ENCODE results near the gene STK17B.
A peak's percentile ranks its signal among the peaks of the same experiment; 100 is the strongest.

Gene STK17B

DNA sequence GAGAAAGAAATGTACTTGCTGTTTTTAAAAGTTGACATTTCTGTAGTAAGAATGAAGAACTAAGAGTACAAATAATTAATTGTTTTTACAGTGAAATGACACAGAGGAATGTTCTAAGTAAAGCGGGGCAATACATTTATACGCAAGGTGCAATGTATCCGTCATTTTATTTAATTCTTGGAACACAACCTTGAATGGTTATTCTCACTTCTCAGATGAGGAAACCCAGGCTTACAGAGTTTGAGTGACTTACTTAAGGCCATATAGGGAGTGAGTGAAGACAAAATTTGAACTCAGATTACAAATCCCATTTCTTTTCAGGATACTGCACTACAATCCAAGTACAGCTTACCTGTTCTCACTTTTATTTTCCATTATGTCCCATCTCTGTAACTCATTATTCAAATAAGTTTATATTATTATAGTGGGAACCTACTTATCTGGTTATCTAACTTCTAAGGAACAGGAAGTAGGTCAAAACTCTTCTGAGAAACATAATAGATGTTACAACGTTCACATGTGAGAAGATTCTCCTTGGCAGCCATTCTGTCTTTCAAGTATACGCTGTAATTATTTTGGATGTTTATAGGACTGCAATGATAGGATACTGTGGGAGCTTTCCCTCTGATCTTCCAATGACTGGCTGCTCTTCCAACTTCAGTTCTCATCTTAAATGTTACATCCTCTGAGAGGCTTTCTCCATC lies 12.3 kb upstream of the STK17B start:
- no peak for DNase-seq (ENCODE audit: low read depth)

DNA sequence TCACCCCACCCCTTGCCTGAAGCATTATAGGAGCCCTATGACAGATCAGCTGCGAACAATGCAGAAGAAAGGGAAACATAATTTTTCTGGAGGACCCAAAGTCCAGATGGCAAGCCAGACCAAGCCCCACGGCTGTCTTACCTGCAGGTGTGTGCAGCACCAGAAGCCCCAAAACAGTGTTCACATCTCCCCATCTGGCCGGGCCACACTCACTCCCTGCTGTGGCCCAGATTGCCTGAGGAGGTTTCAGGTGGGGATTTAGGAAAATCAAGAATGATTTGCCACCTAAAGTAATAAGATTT lies 11.7 kb upstream of the STK17B start:
- no peak for DNase-seq (ENCODE audit: low read depth)

DNA sequence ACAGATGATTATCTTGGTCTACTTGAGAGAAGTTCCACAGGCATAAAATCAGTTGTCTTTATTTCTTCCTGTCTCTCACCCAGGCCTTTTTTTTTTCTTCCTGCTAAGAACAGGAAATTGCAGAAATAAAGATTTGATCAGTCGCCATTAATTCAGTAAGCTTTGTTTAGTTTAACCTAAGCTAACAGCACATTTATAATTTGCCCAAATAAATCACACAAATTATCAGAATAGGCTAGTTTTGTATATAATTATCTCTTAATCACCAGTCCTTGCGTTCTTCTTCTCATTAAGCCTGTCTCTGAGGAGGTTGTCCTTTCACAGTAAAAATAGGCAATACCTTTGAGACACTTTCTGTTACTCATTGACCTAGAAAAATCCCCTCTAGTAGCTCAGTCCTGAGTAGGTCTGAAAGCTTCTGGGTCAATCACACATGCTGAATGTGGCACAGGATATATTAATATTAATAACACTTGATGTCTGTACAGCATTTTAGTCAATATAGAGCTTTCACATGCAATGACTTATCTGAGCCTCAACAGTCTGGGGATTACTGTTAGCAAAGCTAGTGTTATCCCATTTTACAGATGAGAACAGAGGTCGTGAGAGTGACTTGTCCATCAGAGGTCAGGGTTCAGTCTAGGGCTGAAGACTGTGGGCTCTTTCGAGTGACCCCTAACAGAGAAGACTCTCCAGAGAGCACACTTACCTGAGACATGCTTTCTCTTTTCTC lies 11.2 kb upstream of the STK17B start:
- no peak for DNase-seq (ENCODE audit: low read depth)

DNA sequence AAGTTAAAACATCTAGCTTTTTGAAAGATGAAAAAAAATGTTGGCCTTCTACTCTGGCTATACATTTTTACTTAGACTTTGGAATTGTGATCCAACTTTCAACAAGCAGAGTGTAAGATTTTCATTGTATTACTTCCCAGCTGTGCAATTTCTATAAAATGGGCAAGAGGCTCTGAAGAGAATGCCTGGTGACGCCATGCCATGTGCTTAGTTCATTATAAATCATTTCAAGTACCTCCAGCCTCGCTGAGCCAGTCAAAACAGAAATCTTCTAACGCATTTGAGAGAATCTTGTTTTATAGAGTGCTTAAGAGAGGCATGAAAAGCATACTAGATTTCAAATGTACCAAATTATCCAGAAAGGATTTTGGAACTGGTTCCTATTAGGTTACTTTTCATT lies 10.1 kb upstream of the STK17B start:
- DNase-seq (ENCODE audit: low read depth), result no peak

DNA sequence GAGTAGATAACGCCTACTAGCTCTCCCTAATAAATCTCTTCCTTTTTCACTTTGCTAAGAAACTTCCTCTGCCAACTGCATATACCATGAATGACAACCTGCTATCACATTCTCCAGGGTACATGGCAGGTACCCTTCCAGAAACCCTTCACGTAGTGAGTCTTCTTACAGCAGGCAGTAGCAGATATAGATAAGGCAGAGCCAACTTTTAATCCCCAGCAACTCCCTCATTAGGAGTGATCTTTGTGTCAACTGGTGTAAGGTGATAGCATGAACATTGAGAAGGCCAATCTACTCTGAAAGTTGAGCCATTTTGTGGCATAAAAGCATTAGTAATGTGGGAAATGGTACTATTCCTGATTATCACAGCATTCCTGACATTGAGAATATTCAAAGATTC lies 5.7 kb upstream of the STK17B start:
- no peak for DNase-seq (ENCODE audit: low read depth)

DNA sequence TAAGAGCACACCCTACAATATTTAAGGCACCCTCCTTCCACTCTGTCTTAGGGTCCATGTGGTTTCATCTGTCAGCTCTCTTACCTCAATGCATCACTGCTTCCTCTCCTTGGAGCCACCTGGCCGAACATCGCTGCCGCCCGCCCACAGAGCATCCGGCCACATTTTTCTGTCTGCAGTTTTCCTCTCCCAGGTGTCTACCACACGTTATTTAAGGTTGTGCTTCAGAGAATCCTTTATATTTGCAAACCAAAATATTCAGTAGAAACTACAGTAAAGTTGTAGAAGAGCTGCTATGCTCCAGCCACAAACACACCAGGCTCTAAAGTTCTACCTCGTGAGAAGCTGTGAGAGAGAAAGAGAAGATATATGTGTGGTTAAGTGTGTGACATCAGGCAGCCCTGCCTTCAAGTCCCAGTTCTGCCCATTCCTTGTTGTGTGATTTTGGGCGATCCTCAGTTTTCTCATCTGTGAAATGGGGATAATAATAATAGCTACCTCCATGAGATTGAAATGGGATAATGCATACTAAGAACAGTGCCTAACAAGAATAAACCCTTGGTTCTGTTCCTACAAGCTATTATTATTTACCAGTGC lies 4.9 kb upstream of the STK17B start:
- DNase-seq (ENCODE audit: low read depth), result peak; percentile 74

DNA sequence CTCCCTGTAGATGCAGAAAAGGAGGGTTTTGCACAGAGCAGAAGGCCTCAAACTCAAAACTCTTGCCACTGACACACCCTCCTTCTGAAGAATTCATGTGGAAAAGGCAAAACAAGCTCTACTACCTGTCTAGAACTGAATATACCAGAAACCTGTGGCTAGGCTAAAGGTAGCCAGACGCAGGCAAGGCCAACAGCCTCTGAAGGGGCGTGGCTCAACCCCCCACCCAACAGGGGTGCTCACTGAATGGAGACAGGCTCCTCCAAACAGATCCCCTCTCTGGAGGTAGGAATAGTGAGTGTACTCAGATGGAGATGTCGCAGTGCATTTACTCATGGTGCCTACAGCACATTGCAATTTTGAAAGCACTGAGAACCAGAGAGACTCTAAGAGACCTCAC lies 3.0 kb upstream of the STK17B start:
- no peak for DNase-seq (ENCODE audit: low read depth)

DNA sequence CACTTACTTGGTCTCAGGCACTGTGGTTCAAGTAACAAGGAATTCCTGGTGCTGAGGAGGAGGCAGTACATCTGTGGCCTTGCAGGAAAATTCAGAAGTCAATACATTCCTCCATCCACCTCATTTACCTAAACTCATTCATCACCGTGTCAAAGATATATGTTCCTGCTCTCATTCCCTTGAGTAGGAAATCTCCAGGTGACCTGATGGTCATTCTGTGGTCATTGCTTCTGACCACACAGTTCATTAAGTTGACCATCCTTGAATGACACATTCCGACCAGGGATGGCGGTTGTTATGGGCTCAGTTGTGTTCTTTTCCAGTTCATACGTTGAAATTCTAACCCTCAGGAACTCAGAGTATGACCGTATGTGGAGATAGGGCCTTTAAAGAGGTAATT lies 2.1 kb upstream of the STK17B start:
- no peak for DNase-seq (ENCODE audit: low read depth)

DNA sequence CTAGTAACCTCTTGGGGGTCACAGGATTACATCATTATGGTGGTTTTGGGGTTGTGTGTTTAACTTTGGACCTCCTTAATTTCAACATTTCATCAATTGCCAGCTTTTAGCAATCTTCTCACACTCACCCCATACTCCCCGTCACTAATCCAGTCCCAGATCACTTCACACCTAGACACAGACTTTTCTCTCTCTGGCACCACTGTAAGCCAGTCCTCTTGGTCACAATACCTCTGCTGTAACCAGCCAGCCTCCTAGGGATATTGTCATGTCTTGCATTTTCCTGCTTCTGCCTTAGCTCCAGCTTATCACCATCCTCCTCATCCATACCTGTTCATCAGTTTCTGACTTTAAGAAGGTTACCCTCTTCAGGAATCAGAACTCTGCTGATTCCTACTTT lies 1.6 kb upstream of the STK17B start:
- no peak for DNase-seq (ENCODE audit: low read depth)

DNA sequence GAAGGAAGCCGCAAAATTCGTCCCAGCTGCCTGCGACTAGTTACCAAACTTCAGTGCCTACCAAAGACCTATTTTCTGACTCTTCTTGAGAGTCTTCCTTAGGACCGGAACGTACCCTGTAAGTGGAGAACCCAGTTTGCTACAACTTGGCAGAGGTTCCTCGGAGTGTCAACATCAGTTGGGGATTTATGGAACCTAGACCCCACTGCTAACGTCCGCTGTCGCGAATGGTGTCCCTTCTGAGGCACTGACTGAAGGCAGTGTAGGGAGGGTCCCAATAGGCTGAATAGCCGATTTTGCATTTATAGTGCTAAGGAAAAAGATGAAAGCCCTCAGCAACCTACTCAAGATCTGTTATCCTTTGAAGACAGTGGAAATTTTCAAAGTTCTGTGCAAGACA lies 568 bp upstream of the STK17B start:
- DNase-seq (ENCODE audit: low read depth), result no peak

DNA sequence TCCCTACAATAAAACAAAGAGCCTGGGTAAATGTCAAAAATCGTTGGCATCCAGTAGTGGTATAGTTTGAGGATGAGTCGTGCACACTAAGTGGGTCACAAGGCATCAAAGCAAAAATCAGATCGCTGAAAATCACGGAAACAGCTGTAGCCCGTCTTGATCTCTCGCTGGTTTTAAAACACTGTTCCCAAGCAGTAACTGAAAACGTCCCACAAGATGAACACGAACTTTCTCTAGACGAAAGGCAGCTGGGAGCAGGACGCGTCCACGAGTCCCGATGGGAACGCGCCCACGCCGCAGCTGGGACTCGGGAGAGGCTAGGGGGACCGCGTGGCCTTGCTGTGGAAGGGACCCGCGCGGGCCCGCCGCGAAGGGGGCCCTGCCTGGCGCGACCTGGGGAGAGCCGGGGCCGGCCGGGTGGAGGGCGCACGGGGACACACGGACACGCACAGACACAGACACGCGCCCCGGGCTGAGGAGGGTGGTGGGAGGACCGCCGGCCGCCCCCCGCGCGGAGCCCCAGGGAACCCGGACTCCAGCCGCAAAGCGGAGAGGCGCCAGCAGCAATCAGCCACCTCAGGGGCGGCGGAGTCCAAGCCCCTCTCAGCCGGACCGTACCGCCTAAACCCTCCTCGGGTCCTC lies 651 bp downstream of the STK17B start:
- DNase-seq (ENCODE audit: low read depth), result no peak

DNA sequence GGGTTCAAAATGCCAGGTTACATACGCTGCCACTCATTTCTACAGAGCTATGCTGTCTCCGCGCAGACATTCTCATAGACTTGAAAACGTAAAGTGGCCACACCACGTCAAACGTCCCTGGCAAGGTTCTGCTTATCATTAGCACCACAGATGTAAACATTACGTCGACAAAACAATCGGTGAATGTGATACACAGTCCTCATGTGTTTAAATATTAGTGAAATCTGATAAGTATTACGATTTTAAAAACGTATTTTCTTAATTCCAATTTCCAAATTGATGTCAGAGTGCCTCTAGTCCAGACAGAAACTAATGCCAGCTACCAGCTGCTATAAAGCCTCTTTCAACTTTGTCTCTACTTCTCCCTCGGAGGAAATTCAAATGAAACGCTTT lies 1.2 kb downstream of the STK17B start:
- DNase-seq (ENCODE audit: low read depth), result no peak

DNA sequence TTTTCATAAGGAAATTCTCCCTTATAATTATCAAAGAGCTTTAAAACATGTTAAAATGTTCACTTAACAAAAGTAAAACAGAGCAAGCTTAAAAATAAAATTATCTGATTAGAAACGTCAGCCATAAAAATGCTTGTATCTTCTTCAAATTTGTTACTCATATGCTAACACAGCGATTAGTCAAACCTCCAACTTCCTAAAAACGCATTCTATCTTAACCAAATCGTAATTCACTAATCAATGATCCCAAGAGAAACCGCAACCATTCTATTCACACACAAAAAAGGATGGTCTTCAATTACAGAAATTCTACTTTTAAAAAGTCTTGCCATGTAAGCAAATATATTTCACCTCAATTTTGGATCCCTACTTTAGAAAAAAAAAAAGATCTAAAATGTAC lies 1.9 kb downstream of the STK17B start:
- no peak for DNase-seq (ENCODE audit: low read depth)

DNA sequence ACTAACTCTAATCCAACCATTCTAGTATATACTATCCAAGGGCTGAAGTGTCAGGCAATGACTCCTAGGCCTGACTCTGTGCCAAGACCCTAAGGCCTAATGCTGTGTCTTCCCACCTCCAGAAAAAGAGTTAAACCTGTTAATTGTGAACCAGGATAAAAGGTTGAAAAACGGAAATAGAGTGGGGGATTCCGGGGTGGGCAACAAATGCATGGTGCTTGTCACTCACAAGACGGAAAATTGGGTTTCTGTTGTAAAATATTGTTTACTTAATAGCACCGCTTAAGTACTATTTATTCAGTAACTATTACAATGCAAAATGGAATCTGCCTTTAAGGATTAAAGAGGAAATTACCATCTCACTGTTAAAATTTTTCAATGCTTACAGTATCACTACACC lies 3.2 kb downstream of the STK17B start:
- no peak for DNase-seq (ENCODE audit: low read depth)

DNA sequence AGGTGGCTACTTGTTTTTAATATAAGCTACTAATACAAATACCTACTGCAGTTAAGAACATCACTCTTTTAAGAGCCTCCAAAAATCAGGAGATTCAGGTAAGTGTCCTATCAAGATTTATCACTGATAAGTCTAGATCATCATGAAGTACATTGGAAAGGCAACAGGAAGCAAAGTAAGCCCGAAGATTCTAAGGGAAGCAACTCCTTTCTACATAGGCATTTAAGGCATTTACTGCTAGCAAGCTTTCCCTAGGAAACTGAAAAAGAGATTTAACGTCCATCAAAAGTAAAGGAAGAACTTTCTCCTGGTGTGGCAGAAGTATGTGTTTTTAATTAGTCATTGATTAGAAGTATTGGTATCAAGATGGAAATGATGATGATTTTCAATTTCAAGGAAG lies 3.7 kb downstream of the STK17B start:
- DNase-seq (ENCODE audit: low read depth), result no peak

DNA sequence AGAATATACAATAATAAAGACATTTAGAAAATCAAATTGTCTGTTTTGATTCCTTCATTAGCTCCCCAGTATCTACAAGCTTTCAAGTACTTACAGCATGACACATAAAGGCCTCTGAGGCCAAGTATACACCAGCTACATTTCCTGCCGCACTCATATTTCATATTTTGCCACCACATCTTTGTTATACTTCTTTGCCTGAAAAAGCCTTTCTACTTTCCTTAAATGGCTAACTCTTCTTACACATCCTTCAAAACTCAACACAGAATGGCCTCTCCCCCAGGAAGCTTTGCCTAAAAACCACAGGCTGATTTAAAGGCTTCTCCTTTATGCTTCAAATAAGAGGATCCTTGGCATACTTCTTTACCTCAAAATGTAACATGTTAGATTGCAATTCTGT lies 4.5 kb downstream of the STK17B start:
- DNase-seq (ENCODE audit: low read depth), result no peak

DNA sequence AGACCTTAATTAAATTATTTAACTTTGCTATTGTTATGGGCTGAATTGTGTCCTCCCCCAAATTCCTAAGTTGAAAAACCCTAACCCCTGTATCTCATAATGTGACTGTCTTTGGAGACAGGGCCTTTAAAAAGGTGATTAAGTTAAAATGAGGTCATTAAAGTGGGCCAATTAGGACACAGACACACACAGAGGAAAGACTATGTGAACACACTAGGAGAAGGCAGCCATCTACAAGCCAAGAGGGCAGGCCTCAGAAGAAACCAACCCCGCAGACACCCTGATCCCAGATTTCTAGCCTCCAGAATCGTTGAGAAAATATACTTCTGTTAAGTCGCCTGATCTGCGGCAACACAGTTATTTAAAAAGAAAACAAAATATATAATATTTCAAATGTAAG lies 6.4 kb downstream of the STK17B start:
- DNase-seq (ENCODE audit: low read depth), result no peak

DNA sequence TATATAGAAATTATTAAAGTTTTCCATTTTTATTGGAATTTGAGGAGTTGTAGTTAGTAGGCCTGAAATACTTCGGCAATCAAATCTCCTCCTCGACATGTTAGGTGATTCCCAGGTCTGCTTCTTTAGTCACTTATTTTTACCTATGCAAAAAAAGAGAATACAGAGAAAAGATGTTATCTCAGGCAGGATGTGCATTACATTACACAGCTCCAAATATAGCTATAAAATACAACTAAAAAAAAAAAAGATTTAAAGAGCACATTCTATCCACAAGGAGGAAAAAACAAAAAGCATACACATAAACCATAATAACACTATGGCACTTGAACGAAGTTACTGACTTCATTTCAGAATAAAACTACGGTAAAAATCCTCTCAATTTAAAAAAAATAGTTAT lies 8.1 kb downstream of the STK17B start:
- no peak for DNase-seq (ENCODE audit: low read depth)

DNA sequence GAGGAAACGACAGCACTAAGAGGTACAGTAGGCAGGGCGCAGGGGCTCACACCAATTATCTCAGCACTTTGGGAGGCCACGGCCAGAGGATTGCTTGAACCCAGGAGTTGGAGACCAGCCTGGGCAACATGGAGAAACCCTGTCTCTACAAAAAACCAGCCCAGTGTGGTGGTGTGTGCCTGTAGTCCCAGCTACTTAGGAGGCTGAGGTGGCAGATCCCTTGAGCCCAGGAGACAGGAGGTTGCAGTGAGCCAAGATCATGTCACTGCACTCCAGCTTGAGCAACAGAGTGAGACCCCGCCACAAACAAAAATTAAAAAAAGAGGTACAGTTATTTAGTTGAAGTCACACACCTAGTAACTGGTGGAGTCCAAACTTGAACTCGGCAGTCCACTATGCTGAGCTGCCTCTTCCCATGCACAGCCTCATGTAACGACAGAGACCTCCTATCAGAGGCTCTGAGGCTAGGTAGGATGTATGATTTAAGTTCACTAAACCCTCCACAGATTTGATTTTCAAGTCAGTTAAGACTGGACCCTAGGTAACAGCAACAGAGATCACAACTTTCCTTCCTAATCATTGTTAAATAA lies 8.7 kb downstream of the STK17B start:
- DNase-seq (ENCODE audit: low read depth), result no peak

DNA sequence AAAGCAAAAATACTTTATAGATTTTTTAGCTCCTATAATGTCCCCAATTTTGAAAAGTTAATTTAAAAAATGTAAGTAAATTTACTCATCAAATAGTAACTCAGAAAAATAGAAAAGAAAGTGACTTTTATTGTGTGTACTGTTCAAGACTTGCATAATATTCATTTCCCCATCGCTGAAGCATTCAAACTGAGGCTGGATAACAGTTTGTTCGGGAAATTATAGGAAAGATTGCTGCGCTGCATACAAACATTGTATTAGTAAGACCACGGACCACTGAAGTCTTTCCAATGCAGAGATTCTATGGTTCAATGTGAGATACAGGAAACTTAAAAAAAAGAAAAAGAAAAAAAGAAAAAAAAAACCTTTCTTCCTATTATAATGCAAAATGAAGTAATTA lies 10.4 kb downstream of the STK17B start:
- no peak for DNase-seq (ENCODE audit: low read depth)

DNA sequence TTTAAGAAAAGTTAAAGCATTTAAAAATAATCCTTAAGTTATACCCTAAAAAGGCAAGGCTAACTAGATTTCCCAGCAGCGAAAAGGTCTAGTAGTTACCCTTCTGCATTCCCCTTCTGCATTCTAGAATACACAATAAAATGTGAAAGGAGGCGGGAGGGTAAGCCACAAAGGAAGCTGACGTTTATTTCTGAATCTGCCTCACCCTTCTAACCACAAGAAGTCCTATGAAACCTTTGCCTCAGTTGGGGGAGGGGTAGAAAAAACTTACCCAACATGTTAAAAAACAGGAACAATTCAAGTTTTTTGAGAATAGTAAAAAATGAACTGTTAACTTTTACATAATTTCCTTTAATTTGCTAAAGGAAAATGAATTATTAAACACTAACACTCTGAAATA lies 11.3 kb downstream of the STK17B start:
- DNase-seq (ENCODE audit: low read depth), result peak; percentile 49

DNA sequence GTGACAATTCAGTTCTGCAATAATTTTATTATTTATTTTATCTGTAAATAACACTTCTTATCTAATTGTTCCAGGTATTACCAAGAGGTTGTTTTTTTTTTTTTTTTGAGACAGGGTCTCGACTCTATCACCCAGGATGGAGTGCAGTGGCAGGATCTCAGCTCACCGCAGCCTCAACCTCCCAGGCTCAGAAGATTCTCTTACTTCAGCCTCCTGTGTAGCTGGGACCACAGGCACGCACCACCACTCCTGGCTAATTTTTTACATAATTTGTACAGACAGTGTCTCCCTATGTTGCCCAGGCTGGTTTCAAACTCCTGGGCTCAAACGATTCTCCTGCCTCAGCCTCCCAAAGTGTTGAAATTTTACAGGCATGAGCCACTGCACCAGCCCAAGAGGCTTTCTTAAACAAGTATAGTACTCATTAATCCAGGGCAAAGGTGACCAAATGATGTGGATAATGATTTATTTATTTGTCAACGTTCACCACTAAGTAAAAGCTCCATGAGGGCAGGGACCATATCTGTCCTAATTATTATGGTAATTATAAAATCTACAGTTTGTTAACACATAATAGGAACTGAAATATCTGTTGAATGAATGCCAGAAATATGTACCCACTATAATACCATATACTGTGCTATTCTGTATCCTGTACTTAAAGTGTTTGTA lies 12.0 kb downstream of the STK17B start:
- no peak for DNase-seq (ENCODE audit: low read depth)

Measured in activated gamma-delta T cell treated with anti-CD3 and anti-CD28 coated beads, Interleukin-2, amount 50 U/mL, for 16 hours (primary cell).